GM21367 (cell line): ENCODE results near the gene DTNBP1.

ENCODE experiments used
- ATAC-seq: cut with Tn5 transposase; IDR thresholded peaks from one replicate; pipeline ENCODE4 v1.9.1; 2021; ENCODE audit not compliant: unreplicated experiment

Gene DTNBP1

DNA sequence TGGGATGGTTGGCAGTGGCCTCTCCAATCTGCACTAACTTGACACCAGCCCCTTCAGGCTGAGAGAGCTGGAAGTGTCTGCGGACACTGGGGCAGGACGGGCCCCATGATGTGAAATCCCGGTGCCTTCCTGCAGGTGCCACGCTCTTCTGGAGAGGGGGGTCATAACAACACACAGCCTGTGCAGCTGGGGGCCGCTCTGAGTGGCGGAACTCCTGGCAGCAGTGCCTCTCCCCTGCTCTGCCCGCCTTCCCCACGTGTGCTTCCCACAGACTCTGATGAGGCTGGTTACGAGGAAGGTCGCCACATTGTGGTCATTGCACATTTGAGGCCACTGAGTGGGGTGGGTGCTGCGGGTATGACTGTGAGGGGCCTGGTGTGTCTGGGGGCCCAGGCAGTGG lies 145.2 kb downstream of the DTNBP1 start:
- ATAC-seq: no peak

DNA sequence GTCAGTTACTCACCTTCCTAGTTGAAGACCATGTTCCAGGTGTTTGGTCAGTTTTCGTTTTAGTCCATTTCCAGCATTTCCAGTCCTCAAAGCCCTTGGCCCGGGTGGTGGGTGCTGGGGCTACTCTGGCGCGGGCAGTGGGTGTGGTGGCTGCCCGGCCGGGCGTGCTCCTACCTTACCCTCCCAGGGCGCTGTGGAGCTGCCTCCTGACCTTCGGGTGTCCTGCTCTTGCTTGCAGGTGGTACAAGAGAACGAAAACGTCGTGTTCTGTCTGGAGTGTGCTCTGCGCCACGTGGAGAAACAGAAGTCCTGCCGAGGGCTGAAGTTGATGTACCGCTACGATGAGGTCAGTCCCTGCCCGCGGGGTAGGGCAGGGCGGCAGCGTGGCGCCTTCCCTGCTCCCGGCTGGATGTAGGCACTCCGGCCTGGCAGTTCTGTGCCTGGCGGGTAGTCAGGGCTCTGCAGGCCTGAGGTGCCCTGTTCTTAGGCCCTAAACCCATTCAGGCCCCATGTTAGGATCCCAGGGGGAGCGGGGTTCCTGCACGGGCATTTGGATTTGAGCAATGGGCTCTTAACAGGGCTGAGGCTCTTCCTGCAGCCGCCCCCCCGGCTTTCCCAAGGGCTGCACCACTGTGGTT lies 145.8 kb downstream of the DTNBP1 start:
- ATAC-seq: no peak

- no peak for ATAC-seq
These were observed 146.4 kb downstream of the DTNBP1 start for GRCh38 chr6:15516378-15516777.

DNA sequence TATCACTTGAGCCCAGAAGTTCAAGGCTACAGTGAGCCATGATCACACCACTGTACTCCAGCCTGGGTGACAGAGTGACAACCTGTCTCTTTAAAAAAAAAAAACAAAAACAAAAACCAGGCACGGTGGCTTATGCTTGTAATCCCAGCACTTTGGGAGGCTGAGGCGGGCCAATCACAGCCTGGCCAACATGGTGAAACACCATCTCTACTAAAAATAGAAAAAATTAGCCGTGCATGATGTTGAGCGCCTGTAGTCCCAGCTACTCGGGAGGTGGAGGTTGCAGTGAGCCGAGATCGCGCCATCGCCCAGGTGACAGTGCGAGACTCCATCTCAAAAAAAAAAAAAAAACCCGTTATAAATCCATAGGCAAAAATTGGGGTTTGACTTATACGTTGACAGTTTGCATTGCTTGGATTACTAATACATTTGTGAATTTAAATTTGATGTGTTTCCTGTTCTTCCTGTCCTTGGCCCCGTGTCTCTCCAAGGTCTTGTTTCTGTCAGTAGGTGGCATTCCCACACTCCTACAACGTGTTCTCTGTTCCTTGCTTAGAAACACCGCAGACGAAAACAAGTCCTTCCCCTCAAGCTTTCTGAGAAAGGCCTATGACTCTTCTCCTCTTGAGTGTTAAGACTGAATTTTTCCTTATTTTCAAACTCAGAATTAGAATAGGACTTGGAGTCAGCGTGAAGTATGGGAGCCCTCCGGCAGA lies 147.0 kb downstream of the DTNBP1 start:
- ATAC-seq: no peak

GRCh38 chr6:15515226-15515625 lies 147.6 kb downstream of the DTNBP1 start:
- ATAC-seq: no peak

DNA sequence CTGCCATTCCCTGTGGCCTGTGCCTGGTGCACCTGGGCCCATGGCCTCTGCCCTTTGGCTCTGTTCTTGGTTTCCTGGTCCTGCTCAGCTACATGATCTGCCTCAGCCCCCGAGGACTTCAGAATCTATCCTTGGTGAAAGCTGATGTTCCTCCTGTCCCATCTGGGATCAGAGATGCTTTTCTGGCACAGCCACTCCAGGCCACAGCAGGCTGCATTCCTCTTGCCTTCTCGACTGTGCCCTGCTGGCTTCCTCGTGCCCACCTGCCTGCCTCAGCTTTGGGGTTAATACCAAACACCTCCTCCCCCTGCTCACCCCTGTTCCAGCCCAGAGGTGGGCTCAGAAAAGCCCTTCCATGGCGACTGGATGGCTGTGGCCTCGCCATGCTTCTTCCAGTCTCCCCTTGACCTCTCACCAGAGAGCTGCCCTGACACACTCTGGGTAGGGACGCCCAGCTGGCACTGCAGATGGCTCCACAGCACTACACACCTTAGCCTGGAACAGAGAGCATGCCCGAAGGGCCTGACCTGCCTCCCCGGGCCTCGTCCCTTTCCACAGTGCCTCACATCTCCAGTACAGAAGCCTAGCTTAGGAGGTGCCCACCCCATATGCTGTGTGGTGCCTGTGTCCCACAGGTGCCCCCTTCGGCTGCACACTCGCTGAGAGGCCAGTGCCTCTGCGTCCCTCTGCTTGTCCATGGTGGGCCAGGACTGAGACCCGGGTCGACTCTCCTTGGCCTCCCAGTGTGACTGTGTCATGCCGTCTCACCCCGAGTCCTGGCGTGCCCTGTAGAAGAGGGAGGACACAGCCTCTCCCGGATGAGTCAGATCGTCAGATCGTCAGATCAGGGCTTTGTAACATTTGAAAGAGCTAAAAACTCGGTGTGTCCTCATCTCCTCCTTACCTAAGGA lies 148.8 kb downstream of the DTNBP1 start:
- ATAC-seq: no peak

DNA sequence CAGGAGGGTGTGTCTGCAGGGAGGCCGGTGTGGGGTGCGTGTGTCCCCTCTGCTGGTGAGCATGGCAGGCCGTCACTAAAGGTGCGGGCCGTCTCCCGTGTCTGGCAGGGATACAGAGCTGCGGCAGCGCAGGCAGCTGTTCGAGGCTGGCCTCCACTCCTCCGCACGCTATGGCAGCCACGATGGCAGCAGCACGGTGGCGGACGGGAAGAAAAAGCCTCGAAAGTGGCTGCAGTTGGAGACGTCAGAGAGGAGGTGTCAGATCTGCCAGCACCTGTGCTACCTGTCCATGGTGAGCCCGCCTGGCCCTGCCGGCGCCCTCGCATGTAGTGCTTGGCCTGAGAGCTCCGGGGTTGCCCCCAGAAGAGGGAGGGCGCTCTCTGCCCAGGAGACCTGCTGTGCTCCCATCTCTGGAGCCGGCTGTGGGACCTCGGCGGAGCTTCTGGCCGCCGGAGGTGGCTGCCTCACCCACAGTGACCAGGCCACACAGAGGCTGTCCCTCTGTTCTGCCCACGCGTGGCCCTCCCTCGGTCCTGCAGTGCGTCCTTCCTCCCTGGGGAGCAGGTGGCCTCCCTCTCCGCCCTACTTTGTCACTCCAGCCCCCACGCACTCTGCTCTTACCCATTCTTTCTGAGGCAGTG lies 149.6 kb downstream of the DTNBP1 start:
- no peak for ATAC-seq

GRCh38 chr6:15512721-15513120 lies 150.1 kb downstream of the DTNBP1 start:
- no peak for ATAC-seq

- no peak for ATAC-seq
These were observed 150.7 kb downstream of the DTNBP1 start for GRCh38 chr6:15512126-15512525.

- ATAC-seq: no peak
These were observed 151.3 kb downstream of the DTNBP1 start for GRCh38 chr6:15511248-15512125.

GRCh38 chr6:15510536-15511247 lies 152.1 kb downstream of the DTNBP1 start:
- no peak for ATAC-seq

GRCh38 chr6:15510121-15510520 lies 152.7 kb downstream of the DTNBP1 start:
- no peak for ATAC-seq

DNA sequence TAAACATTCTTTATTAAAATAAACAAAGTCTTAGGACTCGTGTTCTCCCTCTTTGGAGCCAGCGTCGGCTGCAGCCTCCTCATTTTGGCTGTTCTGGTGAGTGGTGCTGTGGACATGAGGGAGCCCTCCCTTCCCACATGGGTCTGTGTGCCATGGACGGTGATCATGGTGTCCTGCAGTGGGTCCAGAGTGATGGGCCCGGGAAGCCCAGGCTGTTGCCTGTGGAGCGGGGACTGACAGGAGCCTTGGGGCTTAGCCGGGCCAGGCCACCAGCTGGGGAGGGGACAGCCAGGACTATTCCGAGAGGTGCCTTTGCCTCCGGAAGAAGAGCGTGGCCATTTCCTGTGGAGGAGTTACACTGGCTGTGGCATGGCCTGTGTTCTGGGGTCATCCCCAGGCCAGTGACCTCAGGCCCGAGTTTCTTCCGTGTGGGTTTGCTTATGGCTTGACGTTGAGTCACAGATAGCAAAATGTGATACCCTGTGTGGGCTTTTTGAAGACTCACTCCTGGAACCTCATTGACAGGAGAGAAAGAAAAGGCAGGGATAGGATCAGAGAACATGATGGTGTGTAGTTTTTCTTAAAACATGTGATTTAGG lies 153.4 kb downstream of the DTNBP1 start:
- ATAC-seq: no peak

GRCh38 chr6:15508931-15509330 lies 153.9 kb downstream of the DTNBP1 start:
- ATAC-seq: no peak

GRCh38 chr6:15508441-15508871 lies 154.4 kb downstream of the DTNBP1 start:
- ATAC-seq: no peak

DNA sequence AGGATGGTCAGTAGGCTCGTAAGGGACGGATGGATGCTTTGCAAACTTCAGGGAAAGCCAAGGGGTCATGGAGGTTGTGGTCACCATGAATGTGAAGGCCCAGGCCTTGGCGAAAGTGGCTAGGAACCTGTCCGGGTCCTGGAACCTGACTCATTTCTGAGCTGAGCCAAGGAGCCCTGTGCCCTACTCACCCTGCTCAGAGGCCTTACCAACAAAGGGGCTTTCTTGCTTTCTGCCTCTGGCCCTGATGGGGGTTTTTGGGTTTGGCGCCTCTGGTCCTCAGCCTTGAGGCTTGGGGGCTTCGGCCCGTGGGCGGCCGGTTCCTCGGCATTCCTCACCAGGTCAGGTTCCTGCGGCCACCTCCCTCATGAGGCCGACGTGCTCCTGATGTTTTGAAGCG lies 155.1 kb downstream of the DTNBP1 start:
- ATAC-seq: no peak

DNA sequence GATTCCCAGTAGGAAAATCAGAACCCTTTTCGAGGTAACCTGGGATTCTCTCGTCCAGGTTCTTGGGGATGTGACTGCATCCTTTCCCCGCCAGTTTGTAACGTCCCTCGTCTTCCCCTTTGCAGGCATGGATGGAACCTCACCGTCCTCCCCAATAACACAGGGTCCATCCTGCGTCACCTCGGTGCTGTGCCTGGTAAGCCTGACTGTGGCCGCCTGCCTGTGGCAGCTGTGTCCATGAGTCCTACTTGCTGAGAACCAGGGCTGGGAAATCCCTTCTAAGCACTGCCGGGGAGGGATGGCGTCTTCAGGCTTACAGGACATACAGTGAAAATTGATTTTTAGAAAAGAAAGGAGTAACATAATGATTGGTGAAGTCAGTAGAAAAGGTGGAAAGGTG lies 155.6 kb downstream of the DTNBP1 start:
- ATAC-seq: no peak

GRCh38 chr6:15506066-15506465 lies 156.8 kb downstream of the DTNBP1 start:
- ATAC-seq: no peak

DNA sequence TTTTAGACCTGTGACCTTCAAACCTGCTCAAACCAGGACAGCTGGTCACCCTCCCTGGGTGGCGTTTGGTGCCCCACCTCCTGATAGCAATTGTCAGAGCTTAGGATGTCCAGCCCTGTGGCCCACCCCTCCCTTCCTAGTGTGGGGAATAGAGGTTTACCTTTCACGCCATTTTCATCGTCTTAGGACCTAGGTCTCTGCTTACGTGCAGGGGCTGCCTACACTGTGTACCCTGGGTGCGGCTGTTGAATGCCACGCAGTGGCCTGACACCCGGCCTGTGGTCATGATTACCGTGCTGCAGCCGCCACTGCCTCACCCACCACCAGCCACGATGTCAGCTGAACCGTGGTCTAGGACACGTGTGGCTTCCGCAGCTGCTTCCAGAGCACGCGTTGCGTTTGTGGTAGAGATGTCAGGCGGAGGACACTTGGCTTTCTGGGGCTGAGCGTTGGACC lies 157.3 kb downstream of the DTNBP1 start:
- no peak for ATAC-seq
